IPS-15b (cell line): ENCODE measurements around the gene MVB12B.
"Not testable (repeated sequence)": the region's sequence is repeated elsewhere in the genome, so short reads cannot be mapped to it uniquely, and the experiment has no call there.

Source experiments
- H3K27me3 ChIP-seq: one replicate; pipeline ENCODE4 v1.6.1; 2013; ENCODE audit warnings: low read length; ENCODE audit not compliant: control insufficient read depth, insufficient read depth
- H3K36me3 ChIP-seq: one replicate; pipeline ENCODE4 v1.6.1; 2013; ENCODE audit warnings: low read length; ENCODE audit not compliant: control insufficient read depth, insufficient read depth
- H3K4me1 ChIP-seq: one replicate; pipeline ENCODE4 v1.6.1; 2013; ENCODE audit warnings: mild to moderate bottlenecking, low read length; ENCODE audit not compliant: control insufficient read depth, insufficient read depth
- H3K4me3 ChIP-seq: one replicate; pipeline ENCODE4 v1.5.1; 2013; ENCODE audit warnings: low read depth, low read length
- H3K9ac ChIP-seq: one replicate; pipeline ENCODE4 v1.6.1; 2013; ENCODE audit warnings: low read depth, mild to moderate bottlenecking, low read length
- H3K9me3 ChIP-seq: one replicate; pipeline ENCODE4 v1.6.1; 2013; ENCODE audit warnings: mild to moderate bottlenecking, low read length; ENCODE audit not compliant: control insufficient read depth, insufficient read depth

MVB12B gene

DNA sequence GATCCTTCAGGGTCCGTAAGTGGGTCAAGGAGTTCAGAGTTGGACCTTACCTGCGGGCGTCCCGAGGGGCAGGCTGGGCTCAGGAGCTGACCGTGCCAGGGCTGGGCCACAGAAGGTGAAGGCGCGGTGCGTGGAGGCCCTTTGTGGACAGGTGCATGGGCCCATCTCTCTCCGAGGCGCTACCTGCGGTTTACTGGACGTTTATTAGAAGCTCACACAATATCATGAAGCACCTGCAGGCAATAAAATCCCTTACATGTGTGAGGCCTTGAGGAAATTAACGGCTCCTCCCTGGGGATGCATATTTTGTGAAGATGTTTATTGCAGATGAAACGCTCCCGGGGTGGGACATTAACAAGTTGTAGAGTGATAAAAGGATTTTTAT is 207.3 kb downstream of the MVB12B start:
- peaks cover 22% of the 10 kb centered on the region for H3K4me1 ChIP-seq
- H3K4me3 ChIP-seq = peak overlapping the region; percentile 45
- peaks cover 15% of the 10 kb centered on the region for H3K27me3 ChIP-seq
- no peaks in the 10 kb centered on the region for H3K9me3 ChIP-seq
- no peaks in the 10 kb centered on the region for H3K36me3 ChIP-seq
- H3K9ac ChIP-seq = no peak overlapping the region

GRCh38 chr9:126534431-126535186 is 208.0 kb downstream of the MVB12B start:
- Histone ChIP-seq H3K4me1 (peaks cover 22% of the 10 kb centered on the region), H3K9ac (no peak overlapping the region), H3K36me3 (no peaks in the 10 kb centered on the region), H3K9me3 (no peaks in the 10 kb centered on the region), H3K27me3 (peaks cover 15% of the 10 kb centered on the region), H3K4me3 (peak overlapping the region; percentile 45)

DNA sequence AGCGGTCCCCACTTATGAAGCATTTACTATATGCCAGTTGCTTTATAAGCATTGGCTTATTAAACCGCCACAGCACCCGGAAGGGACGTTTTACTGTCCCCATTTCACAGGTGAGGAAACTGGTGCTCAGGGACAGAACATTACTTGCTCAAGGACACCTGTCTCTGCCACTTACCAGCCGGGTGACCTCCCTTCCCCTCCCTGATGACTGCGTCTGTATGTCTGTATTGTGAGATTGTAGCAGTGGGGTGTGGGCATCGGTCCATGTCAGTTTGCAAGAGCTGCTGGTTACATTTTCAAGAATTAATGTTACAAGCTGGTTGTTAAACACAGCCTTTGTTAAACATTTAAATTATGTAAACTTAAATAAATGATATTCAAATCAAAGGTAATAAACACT is 209.5 kb downstream of the MVB12B start:
- H3K4me3 ChIP-seq = no peak overlapping the region
- peaks cover 20% of the 10 kb centered on the region for H3K4me1 ChIP-seq
- H3K36me3 ChIP-seq = no peaks in the 10 kb centered on the region
- no peaks in the 10 kb centered on the region for H3K9me3 ChIP-seq
- no peak overlapping the region for H3K9ac ChIP-seq
- H3K27me3 ChIP-seq = peaks cover 15% of the 10 kb centered on the region

GRCh38 chr9:126536841-126537465 is 210.3 kb downstream of the MVB12B start:
- Histone ChIP-seq H3K36me3 (no peaks in the 10 kb centered on the region), H3K4me1 (peaks cover 20% of the 10 kb centered on the region), H3K9ac (no peak overlapping the region), H3K27me3 (peaks cover 15% of the 10 kb centered on the region), H3K4me3 (no peak overlapping the region), H3K9me3 (no peaks in the 10 kb centered on the region)

DNA sequence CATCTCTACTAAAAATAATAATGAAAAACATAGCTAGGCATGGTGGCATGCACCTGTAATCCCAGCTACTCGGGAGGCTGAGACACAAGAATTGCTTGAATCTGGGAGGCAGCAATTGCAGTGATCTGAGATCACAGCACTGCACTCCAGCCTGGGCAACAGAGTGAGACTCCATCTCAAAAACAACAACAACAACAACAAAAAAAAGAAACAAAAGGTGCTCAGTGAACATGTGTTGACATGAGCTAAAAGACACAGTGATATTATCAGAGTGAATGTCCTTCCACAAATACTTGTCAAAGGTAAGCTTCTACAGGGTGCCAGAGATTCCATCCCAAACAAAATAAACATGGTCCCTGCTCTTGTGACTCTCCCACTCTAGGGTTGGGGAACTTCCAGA is 211.9 kb downstream of the MVB12B start:
- peaks cover 7% of the 10 kb centered on the region for H3K27me3 ChIP-seq
- no peaks in the 10 kb centered on the region for H3K36me3 ChIP-seq
- H3K4me1 ChIP-seq = peaks cover 19% of the 10 kb centered on the region
- H3K9me3 ChIP-seq = no peaks in the 10 kb centered on the region
- no peak overlapping the region for H3K9ac ChIP-seq
- no peak overlapping the region for H3K4me3 ChIP-seq

DNA sequence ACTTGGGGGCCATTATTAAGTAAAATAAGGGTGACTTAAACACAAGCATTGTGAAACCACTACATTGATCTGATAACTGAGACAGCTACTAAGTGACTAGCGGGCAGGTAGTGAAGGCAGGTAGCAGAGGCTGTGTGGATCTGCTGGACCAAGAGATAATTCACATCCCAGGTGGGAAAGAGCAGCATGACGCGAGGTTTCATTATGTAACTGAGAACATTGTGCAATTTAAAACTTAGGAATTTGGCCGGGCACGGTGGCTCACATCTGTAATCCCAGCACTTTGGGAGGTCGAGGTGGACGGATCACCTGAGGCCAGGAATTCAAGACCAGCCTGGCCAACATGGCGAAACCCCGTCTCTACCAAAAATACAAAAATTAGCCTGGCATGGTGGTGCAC is 213.8 kb downstream of the MVB12B start:
- not testable (repeated sequence) for H3K4me1 ChIP-seq, H3K4me3 ChIP-seq, H3K27me3 ChIP-seq, H3K9me3 ChIP-seq, H3K9ac ChIP-seq, H3K36me3 ChIP-seq

GRCh38 chr9:126543490-126543889 is 216.9 kb downstream of the MVB12B start:
- Histone ChIP-seq H3K27me3 (no peaks in the 10 kb centered on the region), H3K4me1 (no peaks in the 10 kb centered on the region), H3K9me3 (no peaks in the 10 kb centered on the region), H3K4me3 (no peak overlapping the region), H3K9ac (no peak overlapping the region), H3K36me3 (peaks cover 2% of the 10 kb centered on the region)

DNA sequence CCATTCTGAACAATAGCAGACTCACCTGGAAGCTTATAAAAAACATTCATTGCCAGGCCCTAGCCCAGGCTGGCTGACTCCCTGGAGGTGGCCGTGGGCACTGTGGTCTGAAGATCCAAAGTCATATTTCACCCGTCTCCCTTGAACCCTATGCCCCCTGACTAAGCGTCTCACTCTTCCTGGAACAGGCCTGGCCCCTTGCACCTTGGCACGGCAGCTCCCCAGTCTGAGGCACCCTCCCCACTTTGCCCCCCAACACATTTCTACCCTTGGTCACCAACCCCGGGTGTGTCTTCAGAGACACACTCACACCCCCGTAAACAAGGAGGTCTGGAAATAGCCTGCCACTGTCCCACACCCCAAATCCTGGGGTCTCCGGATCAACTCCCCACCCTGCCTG is 218.5 kb downstream of the MVB12B start:
- H3K9ac ChIP-seq = no peak overlapping the region
- no peaks in the 10 kb centered on the region for H3K9me3 ChIP-seq
- peaks cover 2% of the 10 kb centered on the region for H3K36me3 ChIP-seq
- H3K4me3 ChIP-seq = no peak overlapping the region
- no peaks in the 10 kb centered on the region for H3K4me1 ChIP-seq
- H3K27me3 ChIP-seq = no peaks in the 10 kb centered on the region

DNA sequence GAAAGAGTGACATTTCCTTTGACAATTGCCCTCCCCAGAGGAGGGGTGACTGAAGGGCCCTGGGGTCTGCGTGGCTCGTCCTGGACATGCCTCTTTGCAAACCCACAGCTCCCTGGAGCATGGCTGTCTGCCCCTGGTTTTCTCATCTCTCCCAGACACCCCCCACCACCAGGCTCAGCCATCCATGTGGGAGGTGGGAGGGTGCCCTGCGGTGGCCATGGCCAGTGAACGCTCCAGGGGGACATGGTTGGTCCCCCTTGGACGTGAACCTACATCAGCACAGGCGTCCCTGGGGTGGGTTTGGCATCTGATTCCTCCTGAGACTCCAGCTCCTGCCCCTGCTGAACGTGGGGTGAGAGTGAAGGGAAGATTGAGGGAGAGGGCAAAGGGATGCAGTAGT is 219.4 kb downstream of the MVB12B start:
- Histone ChIP-seq H3K4me3 (no peak overlapping the region), H3K9ac (no peak overlapping the region), H3K9me3 (no peaks in the 10 kb centered on the region), H3K36me3 (peaks cover 2% of the 10 kb centered on the region), H3K4me1 (no peaks in the 10 kb centered on the region), H3K27me3 (no peaks in the 10 kb centered on the region)

- no peaks in the 10 kb centered on the region for H3K27me3 ChIP-seq
- H3K4me1 ChIP-seq = no peaks in the 10 kb centered on the region
- no peak overlapping the region for H3K9ac ChIP-seq
These were observed 221.7 kb downstream of the MVB12B start for GRCh38 chr9:126548312-126548711.

DNA sequence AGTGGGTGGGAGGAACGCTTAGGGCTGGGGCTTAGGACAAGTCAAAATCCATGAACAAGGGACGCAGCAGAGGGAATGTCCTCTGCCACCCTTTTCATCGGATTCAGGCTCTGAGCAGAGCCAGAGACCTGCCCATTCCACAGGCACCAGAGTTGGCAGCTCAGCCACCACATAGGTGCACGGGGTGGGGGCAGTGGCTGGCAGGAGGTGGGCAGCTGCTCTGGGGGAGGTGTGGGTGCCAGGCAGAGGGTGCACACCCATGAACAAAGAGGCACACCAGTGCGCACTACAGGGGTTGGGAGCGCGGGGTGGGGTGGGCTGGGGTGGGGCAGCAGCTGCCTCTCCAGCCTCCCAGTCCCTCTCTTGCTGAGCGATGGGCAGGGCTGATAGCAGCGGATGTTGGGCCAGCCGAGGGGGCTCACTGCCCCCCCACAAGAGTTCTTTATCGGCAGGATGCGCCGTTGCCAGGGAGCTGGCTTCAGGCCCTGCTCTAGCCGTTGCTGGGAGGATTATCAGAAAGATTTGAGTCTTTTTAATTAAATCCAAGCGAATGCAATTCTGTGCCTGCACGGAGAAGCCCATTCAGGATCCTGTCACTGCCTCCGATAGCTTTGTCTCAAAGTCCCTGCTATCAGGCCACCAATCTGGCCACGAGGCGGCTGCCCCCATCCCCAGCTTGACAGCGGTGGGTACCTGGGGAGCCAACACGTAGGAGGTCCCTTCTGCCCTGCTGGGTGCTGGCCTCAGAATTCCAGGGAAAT is 222.8 kb downstream of the MVB12B start:
- Histone ChIP-seq H3K27me3 (no peaks in the 10 kb centered on the region), H3K4me3 (no peak overlapping the region), H3K9ac (no peak overlapping the region), H3K9me3 (no peaks in the 10 kb centered on the region), H3K4me1 (no peaks in the 10 kb centered on the region), H3K36me3 (peaks cover 2% of the 10 kb centered on the region)

More at GRCh38 chr9:126548312-126548711, 221.7 kb downstream of the MVB12B start:
- Histone ChIP-seq H3K4me3 (no peak overlapping the region), H3K36me3 (peaks cover 2% of the 10 kb centered on the region), H3K9me3 (no peaks in the 10 kb centered on the region)
